Endodermal cell (in vitro differentiated cells): ENCODE results near the gene COX7B. TPM values are rescaled to one million over a fixed set of nuclear protein-coding genes. Genes with fewer than 3 reads are reported as not detected.
"Not testable (repeated sequence)": the region's sequence is repeated elsewhere in the genome, so short reads cannot be mapped to it uniquely, and the experiment has no call there.

Experiments used
- DNase-seq: peaks from one replicate; pipeline ENCODE4 v3.0.0-alpha.2; 2017
- H3K27ac ChIP-seq: 2 replicates; pipeline ENCODE4 v1.5.1; 2013; ENCODE audit warnings: mild to moderate bottlenecking, low read depth, low read length, moderate library complexity
- H3K27me3 ChIP-seq: 2 replicates; pipeline ENCODE4 v1.6.1; 2013; ENCODE audit warnings: mild to moderate bottlenecking, low read length, moderate library complexity; ENCODE audit not compliant: insufficient read depth, control insufficient read depth, poor library complexity, severe bottlenecking
- H3K36me3 ChIP-seq: 2 replicates; pipeline ENCODE4 v1.7.0; 2013; ENCODE audit warnings: mild to moderate bottlenecking, low read length, moderate library complexity; ENCODE audit not compliant: control insufficient read depth, insufficient read depth
- H3K4me1 ChIP-seq: one replicate; pipeline ENCODE4 v1.7.0; 2013; ENCODE audit warnings: low read length; ENCODE audit not compliant: control insufficient read depth, insufficient read depth
- H3K4me3 ChIP-seq: 2 replicates; pipeline ENCODE4 v1.5.1; 2013; ENCODE audit warnings: mild to moderate bottlenecking, low read length, moderate library complexity
- H3K9ac ChIP-seq: 2 replicates; pipeline ENCODE4 v1.6.1; 2013; ENCODE audit warnings: mild to moderate bottlenecking, low read length, moderate library complexity; ENCODE audit not compliant: poor library complexity, severe bottlenecking; ENCODE audit errors: extremely low read depth
- H3K9me3 ChIP-seq: 2 replicates; pipeline ENCODE4 v1.6.1; 2013; ENCODE audit warnings: mild to moderate bottlenecking, low read length, moderate library complexity; ENCODE audit not compliant: control insufficient read depth
- H3K27ac Mint-ChIP-seq: 2 replicates; pipeline ENCODE4 v1.8.0; 2020; ENCODE audit warnings: mixed read lengths
- H3K27me3 Mint-ChIP-seq: 2 replicates; pipeline ENCODE4 v1.8.0; 2021; ENCODE audit warnings: mild to moderate bottlenecking, mixed read lengths; ENCODE audit not compliant: insufficient read depth
- H3K36me3 Mint-ChIP-seq: 2 replicates; pipeline ENCODE4 v1.8.0; 2020; ENCODE audit warnings: low read depth, mixed read lengths
- H3K4me1 Mint-ChIP-seq: 2 replicates; pipeline ENCODE4 v1.8.0; 2020; ENCODE audit warnings: mixed read lengths
- H3K4me3 Mint-ChIP-seq: 2 replicates; pipeline ENCODE4 v1.8.0; 2020; ENCODE audit warnings: mild to moderate bottlenecking, moderate library complexity, mixed read lengths
- H3K9me3 Mint-ChIP-seq: 2 replicates; pipeline ENCODE4 v1.8.0; 2020; ENCODE audit warnings: mild to moderate bottlenecking, mixed read lengths
- WGBS, 2 experiments: methylation state at CpG; one replicate each; pipeline versions ENCODE4 v1.1.5 to v1.1.7; 2013; ENCODE audit warnings: missing lambda C conversion rate in 2 of 2, mixed read lengths in 1 of 2; ENCODE audit not compliant: insufficient coverage in 1 of 2, insufficient read length in 1 of 2; 5-methylcytosine and 5-hydroxymethylcytosine counted together
- total RNA-seq, 2 donors: library from RNA; stranded (reverse); fragmentation: NEBNext Ultra II Directional in 1 of 2; extraction: Animal tissue kit (Norgen Biotek cat#: 25700) in 1 of 2; gene quantifications; 2 replicates in 1 of 2; 3 replicates in 1 of 2; pipeline ENCODE4 v1.2.1, GENCODE V29; 2021
- TF ChIP-seq, protein P1 (sequence below): fragments of 200-600 bp; sonication (generic); conservative IDR thresholded peaks from 2 replicates; pipeline ENCODE4 v1.5.0; 2021; ENCODE audit warnings: antibody characterized with exemption, mild to moderate bottlenecking

The COX7B gene
- total RNA-seq, 2 donors from 2014 or later = 190 to 193 TPM

DNA sequence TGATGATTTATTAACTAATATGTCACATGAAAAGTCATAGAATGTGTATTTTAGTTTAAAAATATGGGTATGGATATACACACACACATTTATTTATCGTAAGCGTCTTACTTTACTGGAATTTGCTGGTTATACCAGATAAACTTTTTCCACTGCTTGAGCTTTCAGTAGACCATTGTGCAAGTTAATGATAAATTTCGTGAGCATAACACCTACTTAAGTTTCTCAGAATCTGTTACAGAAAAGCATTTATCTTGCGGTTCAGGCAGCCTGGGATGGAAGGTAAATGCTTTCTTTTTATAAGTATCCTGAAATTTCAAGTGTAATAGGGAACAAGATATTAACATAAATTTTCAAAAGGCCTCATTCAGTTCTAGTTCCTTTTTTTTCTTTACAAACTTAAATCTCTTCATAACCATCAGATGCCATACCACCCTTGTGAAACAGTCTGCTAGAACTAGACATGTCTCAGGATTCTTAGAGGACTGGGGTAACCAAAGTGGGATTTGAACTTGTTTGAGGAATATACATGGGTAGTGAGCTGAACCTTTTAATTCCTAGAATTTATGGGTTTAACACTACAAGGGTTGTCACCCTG, 38.9 kb downstream of the COX7B start:
- Mint-ChIP-seq H3K27me3 (no peaks in the 10 kb centered on the region), H3K27ac (no peak overlapping the region), H3K9me3 (peaks cover 12% of the 10 kb centered on the region), H3K36me3 (no peaks in the 10 kb centered on the region), H3K4me3 (no peak overlapping the region), H3K4me1 (no peaks in the 10 kb centered on the region)
- TF ChIP-seq, protein P1, sequence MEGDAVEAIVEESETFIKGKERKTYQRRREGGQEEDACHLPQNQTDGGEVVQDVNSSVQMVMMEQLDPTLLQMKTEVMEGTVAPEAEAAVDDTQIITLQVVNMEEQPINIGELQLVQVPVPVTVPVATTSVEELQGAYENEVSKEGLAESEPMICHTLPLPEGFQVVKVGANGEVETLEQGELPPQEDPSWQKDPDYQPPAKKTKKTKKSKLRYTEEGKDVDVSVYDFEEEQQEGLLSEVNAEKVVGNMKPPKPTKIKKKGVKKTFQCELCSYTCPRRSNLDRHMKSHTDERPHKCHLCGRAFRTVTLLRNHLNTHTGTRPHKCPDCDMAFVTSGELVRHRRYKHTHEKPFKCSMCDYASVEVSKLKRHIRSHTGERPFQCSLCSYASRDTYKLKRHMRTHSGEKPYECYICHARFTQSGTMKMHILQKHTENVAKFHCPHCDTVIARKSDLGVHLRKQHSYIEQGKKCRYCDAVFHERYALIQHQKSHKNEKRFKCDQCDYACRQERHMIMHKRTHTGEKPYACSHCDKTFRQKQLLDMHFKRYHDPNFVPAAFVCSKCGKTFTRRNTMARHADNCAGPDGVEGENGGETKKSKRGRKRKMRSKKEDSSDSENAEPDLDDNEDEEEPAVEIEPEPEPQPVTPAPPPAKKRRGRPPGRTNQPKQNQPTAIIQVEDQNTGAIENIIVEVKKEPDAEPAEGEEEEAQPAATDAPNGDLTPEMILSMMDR = no peak
- H3K27me3 ChIP-seq = no peaks in the 10 kb centered on the region
- DNase-seq = no peak
- 90% methylated on average over 3 of the region's 4 CpGs; no CpG with 5 or more reads in 1 of the 2 experiments for WGBS, 2 experiments
- no peak overlapping the region for H3K27ac ChIP-seq
- H3K9ac ChIP-seq = no peak overlapping the region
- H3K9me3 ChIP-seq = no peaks in the 10 kb centered on the region
- H3K36me3 ChIP-seq = no peaks in the 10 kb centered on the region
- H3K4me3 ChIP-seq = no peak overlapping the region
- no peaks in the 10 kb centered on the region for H3K4me1 ChIP-seq

DNA sequence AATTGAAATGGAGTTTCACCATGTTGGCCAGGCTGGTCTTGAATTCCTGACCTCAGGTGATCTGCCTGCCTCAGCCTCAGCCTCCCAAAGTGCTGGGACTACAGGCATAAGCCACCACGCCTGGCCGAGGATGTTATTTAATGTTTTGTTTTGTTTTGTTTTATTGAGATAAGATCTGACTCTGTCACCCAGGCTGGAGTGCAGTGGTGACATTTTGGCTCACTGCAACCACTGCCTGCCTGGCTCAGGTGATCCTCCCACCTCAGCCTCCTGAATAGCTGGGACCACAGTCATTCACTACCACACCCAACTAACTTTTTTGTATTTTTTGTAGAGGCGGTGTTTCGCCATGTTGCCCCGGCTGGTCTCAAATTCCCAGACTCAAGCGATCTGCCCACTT, 45.8 kb downstream of the COX7B start:
- 89 to 98% methylated on average over 4 to 6 of the region's 6 CpGs for WGBS, 2 experiments
- DNase-seq, H3K4me3 Mint-ChIP-seq, H3K27me3 ChIP-seq, H3K4me1 Mint-ChIP-seq, H3K4me3 ChIP-seq, H3K9me3 ChIP-seq, H3K27me3 Mint-ChIP-seq, H3K36me3 ChIP-seq, H3K4me1 ChIP-seq, H3K27ac Mint-ChIP-seq, H3K36me3 Mint-ChIP-seq, H3K27ac ChIP-seq, H3K9ac ChIP-seq: not testable (repeated sequence)
- peaks cover 22% of the 10 kb centered on the region for H3K9me3 Mint-ChIP-seq

DNA sequence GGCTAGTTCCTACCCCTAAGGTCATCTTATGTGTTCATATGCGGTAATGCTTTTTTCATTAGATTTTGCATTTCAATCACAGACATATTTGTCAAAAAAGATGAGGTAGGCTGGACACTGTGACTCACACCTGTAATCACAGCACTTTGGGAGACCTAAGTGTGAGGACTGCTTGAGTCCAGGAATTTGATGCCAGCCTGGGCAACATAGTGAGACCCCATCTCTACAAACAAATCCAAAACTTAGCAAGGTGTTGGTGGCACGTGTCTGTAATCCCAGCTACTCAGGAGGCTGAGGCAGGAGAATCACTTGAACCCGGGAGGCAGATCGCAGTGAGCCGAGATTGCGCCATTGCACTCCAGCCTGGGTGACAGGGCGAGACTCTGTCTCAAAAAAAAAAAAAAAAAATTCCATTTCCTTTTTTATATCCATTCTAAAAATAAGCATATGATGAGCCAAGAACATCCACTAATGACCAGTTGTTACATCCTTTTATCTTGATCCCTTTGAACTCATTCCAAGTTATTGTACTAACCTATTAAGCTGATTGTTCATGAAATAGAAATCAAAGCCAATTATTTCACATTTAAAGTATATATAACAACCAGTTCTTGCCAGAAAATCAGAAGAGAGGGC, 46.8 kb downstream of the COX7B start:
- no peak overlapping the region for H3K27ac Mint-ChIP-seq
- H3K36me3 Mint-ChIP-seq = no peaks in the 10 kb centered on the region
- Histone ChIP-seq H3K4me1 (no peaks in the 10 kb centered on the region), H3K36me3 (no peaks in the 10 kb centered on the region), H3K4me3 (no peak overlapping the region), H3K9ac (no peak overlapping the region), H3K9me3 (no peaks in the 10 kb centered on the region), H3K27me3 (no peaks in the 10 kb centered on the region), H3K27ac (no peak overlapping the region)
- no peak overlapping the region for H3K4me3 Mint-ChIP-seq
- H3K4me1 Mint-ChIP-seq = no peaks in the 10 kb centered on the region
- WGBS, 2 experiments = 94 to 100% methylated on average over 1 to 7 of the region's 7 CpGs
- TF ChIP-seq, protein P1 = no peak
- no peak for DNase-seq
- no peaks in the 10 kb centered on the region for H3K27me3 Mint-ChIP-seq
- peaks cover 24% of the 10 kb centered on the region for H3K9me3 Mint-ChIP-seq
